OCI-LY1 (cell line): ENCODE measurements around the gene EYS.

Source experiments
- H2AFZ ChIP-seq: fragments of 200-600 bp; sonication (generic), shearing (Covaris generic); 2 replicates; pipeline ENCODE4 v1.6.0; 2014; ENCODE audit warnings: antibody characterized with exemption, mild to moderate bottlenecking, low read length
- H3F3A ChIP-seq: fragments of 200-600 bp; sonication (generic), shearing (Covaris generic); 2 replicates; pipeline ENCODE4 v1.6.0; 2014; ENCODE audit warnings: mild to moderate bottlenecking, antibody characterized with exemption, low read length, moderate library complexity; ENCODE audit not compliant: insufficient read depth
- H3K27ac ChIP-seq: fragments of 200-600 bp; sonication (generic); 2 replicates; pipeline ENCODE4 v1.5.1; 2014; ENCODE audit warnings: low read length, mixed run types, mild to moderate bottlenecking, low read depth; ENCODE audit not compliant: poor library complexity, severe bottlenecking
- H3K27me3 ChIP-seq: fragments of 200-600 bp; sonication (generic); 2 replicates; pipeline ENCODE4 v1.6.0; 2014; ENCODE audit warnings: antibody characterized with exemption, mild to moderate bottlenecking, low read length, moderate library complexity; ENCODE audit not compliant: insufficient read depth
- H3K36me3 ChIP-seq: fragments of 200-600 bp; sonication (generic); 2 replicates; pipeline ENCODE4 v1.6.1; 2014; ENCODE audit warnings: mild to moderate bottlenecking, antibody characterized with exemption, low read length, moderate library complexity, mixed read lengths; ENCODE audit not compliant: insufficient read depth
- H3K4me1 ChIP-seq: fragments of 200-600 bp; sonication (generic); 2 replicates; pipeline ENCODE4 v1.5.1; 2014; ENCODE audit warnings: mild to moderate bottlenecking, low read length, moderate library complexity; ENCODE audit not compliant: insufficient read depth, severe bottlenecking
- H3K4me2 ChIP-seq: fragments of 200-600 bp; sonication (generic), shearing (Covaris generic); 2 replicates; pipeline ENCODE4 v1.6.1; 2014; ENCODE audit warnings: low read length
- H3K4me3 ChIP-seq: fragments of 200-600 bp; sonication (generic); 2 replicates; pipeline ENCODE4 v1.5.1; 2014; ENCODE audit warnings: low read length, low read depth, mild to moderate bottlenecking, mixed read lengths; ENCODE audit not compliant: poor library complexity, severe bottlenecking
- H3K79me2 ChIP-seq: fragments of 200-600 bp; shearing (Covaris generic); 2 replicates; pipeline ENCODE4 v1.6.1; 2016; ENCODE audit warnings: mixed run types, low read length, mixed read lengths; ENCODE audit not compliant: insufficient read depth
- H3K9ac ChIP-seq: fragments of 200-600 bp; sonication (generic), shearing (Covaris generic); 2 replicates; pipeline ENCODE4 v1.6.1; 2014; ENCODE audit warnings: mild to moderate bottlenecking, low read length, mixed read lengths
- H3K9me2 ChIP-seq: fragments of 200-600 bp; sonication (generic), shearing (Covaris generic); 2 replicates; pipeline ENCODE4 v1.6.1; 2014; ENCODE audit warnings: low read depth, mild to moderate bottlenecking, low read length, mixed read lengths
- H3K9me3 ChIP-seq: fragments of 200-600 bp; shearing (Covaris generic); 2 replicates; pipeline ENCODE4 v1.6.1; 2014; ENCODE audit warnings: low read length, mixed read lengths
- H4K20me1 ChIP-seq: fragments of 200-600 bp; sonication (generic), shearing (Covaris generic); 2 replicates; pipeline ENCODE4 v1.6.0; 2016; ENCODE audit warnings: mild to moderate bottlenecking, low read length; ENCODE audit not compliant: insufficient read depth
- EZH2 ChIP-seq: fragments of 200-600 bp; sonication (generic), shearing (Covaris generic); IDR thresholded peaks from 2 replicates; pipeline ENCODE4 v1.8.0; 2017; ENCODE audit warnings: borderline replicate concordance, mixed run types, mild to moderate bottlenecking, antibody characterized with exemption, low read length, moderate library complexity, mixed read lengths
- TF ChIP-seq, protein P1 (sequence below): fragments of 200-600 bp; sonication (generic), shearing (Covaris generic); IDR thresholded peaks from 2 replicates; pipeline ENCODE4 v1.5.1; 2017; ENCODE audit warnings: mild to moderate bottlenecking, antibody characterized with exemption, low read length, moderate library complexity, mixed read lengths

Gene EYS

DNA sequence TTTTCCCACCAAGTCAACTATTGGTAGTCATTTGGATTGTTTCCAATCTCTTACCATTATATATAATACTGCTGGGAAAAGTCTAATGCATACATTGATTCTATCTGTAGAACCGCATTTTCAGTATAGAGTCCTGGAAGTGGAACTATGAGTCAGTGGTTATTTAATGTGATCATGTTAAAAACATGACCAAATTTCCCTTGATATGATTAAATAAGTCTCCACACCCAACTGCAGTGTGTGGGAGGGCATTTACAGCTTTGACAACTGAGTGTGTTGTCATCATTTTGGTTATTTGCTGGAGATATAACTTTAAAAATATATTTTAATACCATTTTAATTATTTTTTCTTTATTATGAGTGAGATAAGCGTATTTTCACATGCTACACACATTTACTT is 1027.6 kb downstream of the EYS start:
- Histone ChIP-seq H3K9me2 (no peaks in the 10 kb centered on the region), H3K36me3 (no peaks in the 10 kb centered on the region), H2AFZ (no peak overlapping the region), H3F3A (no peaks in the 10 kb centered on the region), H3K4me1 (no peaks in the 10 kb centered on the region), H3K4me3 (no peak overlapping the region), H3K4me2 (no peak overlapping the region), H3K79me2 (no peaks in the 10 kb centered on the region), H3K27ac (no peak overlapping the region), H3K9ac (no peak overlapping the region), H4K20me1 (no peaks in the 10 kb centered on the region), H3K27me3 (no peaks in the 10 kb centered on the region), H3K9me3 (no peaks in the 10 kb centered on the region)
- TF ChIP-seq EZH2, result no peak
- TF ChIP-seq, protein P1, sequence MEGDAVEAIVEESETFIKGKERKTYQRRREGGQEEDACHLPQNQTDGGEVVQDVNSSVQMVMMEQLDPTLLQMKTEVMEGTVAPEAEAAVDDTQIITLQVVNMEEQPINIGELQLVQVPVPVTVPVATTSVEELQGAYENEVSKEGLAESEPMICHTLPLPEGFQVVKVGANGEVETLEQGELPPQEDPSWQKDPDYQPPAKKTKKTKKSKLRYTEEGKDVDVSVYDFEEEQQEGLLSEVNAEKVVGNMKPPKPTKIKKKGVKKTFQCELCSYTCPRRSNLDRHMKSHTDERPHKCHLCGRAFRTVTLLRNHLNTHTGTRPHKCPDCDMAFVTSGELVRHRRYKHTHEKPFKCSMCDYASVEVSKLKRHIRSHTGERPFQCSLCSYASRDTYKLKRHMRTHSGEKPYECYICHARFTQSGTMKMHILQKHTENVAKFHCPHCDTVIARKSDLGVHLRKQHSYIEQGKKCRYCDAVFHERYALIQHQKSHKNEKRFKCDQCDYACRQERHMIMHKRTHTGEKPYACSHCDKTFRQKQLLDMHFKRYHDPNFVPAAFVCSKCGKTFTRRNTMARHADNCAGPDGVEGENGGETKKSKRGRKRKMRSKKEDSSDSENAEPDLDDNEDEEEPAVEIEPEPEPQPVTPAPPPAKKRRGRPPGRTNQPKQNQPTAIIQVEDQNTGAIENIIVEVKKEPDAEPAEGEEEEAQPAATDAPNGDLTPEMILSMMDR, result no peak

GRCh38 chr6:64672651-64673050 is 1034.4 kb downstream of the EYS start:
- Histone ChIP-seq H3K9ac (no peak overlapping the region), H3F3A (no peaks in the 10 kb centered on the region), H3K4me2 (no peak overlapping the region), H2AFZ (no peak overlapping the region), H3K27me3 (no peaks in the 10 kb centered on the region), H4K20me1 (no peaks in the 10 kb centered on the region), H3K9me2 (no peaks in the 10 kb centered on the region), H3K36me3 (no peaks in the 10 kb centered on the region), H3K9me3 (no peaks in the 10 kb centered on the region), H3K4me3 (no peak overlapping the region), H3K27ac (no peak overlapping the region), H3K4me1 (no peaks in the 10 kb centered on the region), H3K79me2 (no peaks in the 10 kb centered on the region)
- TF ChIP-seq, protein P1, result no peak
- no peak for TF ChIP-seq EZH2

DNA sequence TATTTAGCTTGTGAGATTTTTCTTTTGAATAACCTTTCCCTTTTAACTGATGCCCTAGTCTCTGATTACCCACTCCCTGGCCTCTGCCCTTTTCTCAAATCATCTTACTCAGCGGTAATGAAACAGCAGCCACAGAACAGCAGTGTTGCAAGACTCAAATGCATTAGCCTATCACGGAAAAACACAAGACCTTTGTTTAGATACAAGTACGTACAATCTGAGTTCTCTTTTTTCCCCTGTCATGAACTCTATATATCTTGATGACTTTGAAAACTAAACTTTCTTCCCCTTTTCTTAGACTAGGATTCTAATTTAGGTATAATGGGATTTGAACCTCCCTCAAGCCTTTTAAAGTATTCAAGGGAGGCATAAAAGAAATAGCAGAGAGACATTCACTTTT is 1034.9 kb downstream of the EYS start:
- Histone ChIP-seq H4K20me1 (no peaks in the 10 kb centered on the region), H2AFZ (no peak overlapping the region), H3K9ac (no peak overlapping the region), H3K9me3 (no peaks in the 10 kb centered on the region), H3K4me3 (no peak overlapping the region), H3K27me3 (no peaks in the 10 kb centered on the region), H3K4me1 (no peaks in the 10 kb centered on the region), H3K79me2 (no peaks in the 10 kb centered on the region), H3K36me3 (no peaks in the 10 kb centered on the region), H3K4me2 (no peak overlapping the region), H3K27ac (no peak overlapping the region), H3F3A (no peaks in the 10 kb centered on the region), H3K9me2 (no peaks in the 10 kb centered on the region)
- no peak for TF ChIP-seq EZH2
- TF ChIP-seq, protein P1, result no peak
